GM23338 (cell line): ENCODE results near the gene MOCOS. TPM values are rescaled to one million over a fixed set of nuclear protein-coding genes. Genes with fewer than 3 reads are reported as not detected.

Source experiments
- ATAC-seq: fragments of 200-7000 bp; cut with Tn5 transposase; 3 replicates; pipeline ENCODE4 v1.9.1; 2020
- DNase-seq: peaks from one replicate; pipeline ENCODE4 v3.0.0-alpha.2; 2015; ENCODE audit warnings: low spot score
- H2AFZ ChIP-seq: fragments of 200-600 bp; sonication (generic); 2 replicates; pipeline ENCODE4 v1.8.0; 2016; ENCODE audit warnings: antibody characterized with exemption, mild to moderate bottlenecking, moderate library complexity
- H3F3A ChIP-seq: fragments of 200-600 bp; sonication (generic); replicated peaks from 2 replicates; pipeline ENCODE4 v1.8.0; 2017; ENCODE audit warnings: antibody characterized with exemption, mixed run types, low read depth
- H3K27ac ChIP-seq: fragments of 200-600 bp; sonication (generic); 2 replicates; pipeline ENCODE4 v1.6.1; 2016; ENCODE audit warnings: low read depth
- H3K27me3 ChIP-seq: fragments of 200-600 bp; sonication (generic); 2 replicates; pipeline ENCODE4 v1.8.0; 2016; ENCODE audit warnings: mild to moderate bottlenecking, mixed run types, moderate library complexity; ENCODE audit not compliant: insufficient read depth
- H3K36me3 ChIP-seq: fragments of 200-600 bp; sonication (generic); 2 replicates; pipeline ENCODE4 v1.8.0; 2016; ENCODE audit warnings: mild to moderate bottlenecking; ENCODE audit not compliant: insufficient read depth
- H3K4me1 ChIP-seq: fragments of 200-600 bp; sonication (generic); 2 replicates; pipeline ENCODE4 v1.8.0; 2016; ENCODE audit warnings: mild to moderate bottlenecking, moderate library complexity; ENCODE audit not compliant: insufficient read depth
- H3K4me2 ChIP-seq: fragments of 200-600 bp; sonication (generic); 2 replicates; pipeline ENCODE4 v1.7.1; 2017; ENCODE audit warnings: mixed run types
- H3K4me3 ChIP-seq: fragments of 200-600 bp; sonication (generic); 2 replicates; pipeline ENCODE4 v1.6.1; 2016; ENCODE audit warnings: mixed run types
- H3K79me2 ChIP-seq: fragments of 200-600 bp; sonication (generic); replicated peaks from 2 replicates; pipeline ENCODE4 v1.8.0; 2017; ENCODE audit warnings: mild to moderate bottlenecking; ENCODE audit not compliant: insufficient read depth
- H3K9me2 ChIP-seq: fragments of 200-600 bp; sonication (generic); 2 replicates; pipeline ENCODE4 v1.8.0; 2017; ENCODE audit not compliant: insufficient read depth
- H4K20me1 ChIP-seq: fragments of 200-600 bp; sonication (generic); replicated peaks from 2 replicates; pipeline ENCODE4 v1.8.0; 2017; ENCODE audit warnings: mild to moderate bottlenecking; ENCODE audit not compliant: insufficient read depth
- H3K27ac Mint-ChIP-seq: 2 replicates; pipeline ENCODE4 v1.8.0; 2020; ENCODE audit warnings: inconsistent platforms, mild to moderate bottlenecking, moderate library complexity, mixed read lengths
- H3K27me3 Mint-ChIP-seq: 3 replicates; pipeline ENCODE4 v1.8.0; 2022; ENCODE audit warnings: low read depth, mild to moderate bottlenecking, moderate library complexity, mixed read lengths, inconsistent platforms; ENCODE audit not compliant: insufficient read depth, poor library complexity
- H3K36me3 Mint-ChIP-seq: 3 replicates; pipeline ENCODE4 v1.8.0; 2021; ENCODE audit warnings: low read depth, mild to moderate bottlenecking, inconsistent platforms, moderate library complexity, mixed read lengths
- H3K4me1 Mint-ChIP-seq: 3 replicates; pipeline ENCODE4 v1.8.0; 2020; ENCODE audit warnings: mild to moderate bottlenecking, inconsistent platforms, mixed read lengths
- H3K4me3 Mint-ChIP-seq: 3 replicates; pipeline ENCODE4 v1.8.0; 2021; ENCODE audit warnings: moderate library complexity, mild to moderate bottlenecking, inconsistent platforms, mixed read lengths
- H3K9me3 Mint-ChIP-seq: 3 replicates; pipeline ENCODE4 v1.8.0; 2020; ENCODE audit warnings: moderate library complexity, mild to moderate bottlenecking, inconsistent platforms, mixed read lengths
- CREB1 ChIP-seq: fragments of 250-450 bp; sonication (Bioruptor Pico); IDR thresholded peaks from 2 replicates; pipeline ENCODE4 v1.5.0; 2020; ENCODE audit warnings: low read depth, mild to moderate bottlenecking, moderate library complexity
- EZH2 ChIP-seq: fragments of 200-600 bp; sonication (generic); IDR thresholded peaks from one replicate; pipeline ENCODE4 v1.8.0; 2017; ENCODE audit warnings: antibody characterized with exemption, mild to moderate bottlenecking, low read depth; ENCODE audit not compliant: unreplicated experiment
- JUNB ChIP-seq: IDR thresholded peaks from one replicate; pipeline ENCODE4 v1.6.1; 2016; ENCODE audit warnings: antibody characterized with exemption; ENCODE audit not compliant: unreplicated experiment
- REST ChIP-seq: IDR thresholded peaks from one replicate; pipeline ENCODE4 v1.6.1; 2018; ENCODE audit warnings: antibody characterized with exemption; ENCODE audit not compliant: unreplicated experiment
- STAT1 ChIP-seq: IDR thresholded peaks from one replicate; pipeline ENCODE4 v1.6.1; 2016; ENCODE audit warnings: antibody characterized with exemption; ENCODE audit not compliant: unreplicated experiment
- polyA plus RNA-seq: library from polyadenylated mRNA; unstranded; fragments of >200 nt; fragmentation: Nextera tagmentation; extraction: Ambion mirVana; gene quantifications from 2 replicates; pipeline ENCODE4 v1.2.1, GENCODE V29; 2016
- total RNA-seq: library from RNA; depleted of rRNA; stranded (reverse); fragments of >200 nt; shearing (Covaris generic); gene quantifications from 2 replicates; pipeline ENCODE4 v1.2.3, GENCODE V29; 2014
- TF ChIP-seq, protein P1 (sequence below): IDR thresholded peaks from 2 replicates; pipeline ENCODE4 v1.6.1; 2016; ENCODE audit warnings: antibody characterized with exemption
- TF ChIP-seq, protein P2 (sequence below), 2 experiments: fragments of 200-600 bp in 1 of 2; sonication (generic) in 1 of 2; conservative IDR thresholded peaks; 2 replicates each; pipeline versions ENCODE4 v1.5.1 to v1.6.1; 2016 to 2017; ENCODE audit warnings: antibody characterized with exemption in 2 of 2, low read depth in 2 of 2, mild to moderate bottlenecking in 2 of 2, moderate library complexity in 1 of 2

The MOCOS gene
- total and polyA plus RNA-seq, 2 experiments from 2014 or later, result 3.9 to 7.2 TPM

- Histone ChIP-seq H3F3A (no peaks in the 10 kb centered on the region), H2AFZ (no peak overlapping the region), H3K79me2 (no peaks in the 10 kb centered on the region), H3K27me3 (no peaks in the 10 kb centered on the region), H3K9me2 (no peaks in the 10 kb centered on the region), H4K20me1 (no peaks in the 10 kb centered on the region), H3K4me1 (no peaks in the 10 kb centered on the region; the same call in 1 of the 2 replicates), H3K4me3 (no peak overlapping the region), H3K4me2 (no peak overlapping the region), H3K27ac (no peak overlapping the region), H3K36me3 (no peaks in the 10 kb centered on the region)
- no peak for ATAC-seq
- peaks cover 20% of the 10 kb centered on the region for H3K4me1 Mint-ChIP-seq
- DNase-seq, result no peak
- H3K36me3 Mint-ChIP-seq, result peaks cover 20% of the 10 kb centered on the region
- H3K9me3 Mint-ChIP-seq, result peaks cover 9% of the 10 kb centered on the region; the same call in 2 of the 3 replicates
- TF ChIP-seq, protein P1, sequence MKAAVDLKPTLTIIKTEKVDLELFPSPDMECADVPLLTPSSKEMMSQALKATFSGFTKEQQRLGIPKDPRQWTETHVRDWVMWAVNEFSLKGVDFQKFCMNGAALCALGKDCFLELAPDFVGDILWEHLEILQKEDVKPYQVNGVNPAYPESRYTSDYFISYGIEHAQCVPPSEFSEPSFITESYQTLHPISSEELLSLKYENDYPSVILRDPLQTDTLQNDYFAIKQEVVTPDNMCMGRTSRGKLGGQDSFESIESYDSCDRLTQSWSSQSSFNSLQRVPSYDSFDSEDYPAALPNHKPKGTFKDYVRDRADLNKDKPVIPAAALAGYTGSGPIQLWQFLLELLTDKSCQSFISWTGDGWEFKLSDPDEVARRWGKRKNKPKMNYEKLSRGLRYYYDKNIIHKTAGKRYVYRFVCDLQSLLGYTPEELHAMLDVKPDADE, result no peak
- TF ChIP-seq STAT1 (no peak), REST (no peak), JUNB (no peak)
- TF ChIP-seq, protein P2, sequence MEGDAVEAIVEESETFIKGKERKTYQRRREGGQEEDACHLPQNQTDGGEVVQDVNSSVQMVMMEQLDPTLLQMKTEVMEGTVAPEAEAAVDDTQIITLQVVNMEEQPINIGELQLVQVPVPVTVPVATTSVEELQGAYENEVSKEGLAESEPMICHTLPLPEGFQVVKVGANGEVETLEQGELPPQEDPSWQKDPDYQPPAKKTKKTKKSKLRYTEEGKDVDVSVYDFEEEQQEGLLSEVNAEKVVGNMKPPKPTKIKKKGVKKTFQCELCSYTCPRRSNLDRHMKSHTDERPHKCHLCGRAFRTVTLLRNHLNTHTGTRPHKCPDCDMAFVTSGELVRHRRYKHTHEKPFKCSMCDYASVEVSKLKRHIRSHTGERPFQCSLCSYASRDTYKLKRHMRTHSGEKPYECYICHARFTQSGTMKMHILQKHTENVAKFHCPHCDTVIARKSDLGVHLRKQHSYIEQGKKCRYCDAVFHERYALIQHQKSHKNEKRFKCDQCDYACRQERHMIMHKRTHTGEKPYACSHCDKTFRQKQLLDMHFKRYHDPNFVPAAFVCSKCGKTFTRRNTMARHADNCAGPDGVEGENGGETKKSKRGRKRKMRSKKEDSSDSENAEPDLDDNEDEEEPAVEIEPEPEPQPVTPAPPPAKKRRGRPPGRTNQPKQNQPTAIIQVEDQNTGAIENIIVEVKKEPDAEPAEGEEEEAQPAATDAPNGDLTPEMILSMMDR (conservative IDR thresholded peaks at IDR 0.05; ENCODE audit: low read depth in 2 of 2), result no peak
- H3K27ac Mint-ChIP-seq, result no peak overlapping the region
- H3K27me3 Mint-ChIP-seq, result no peaks in the 10 kb centered on the region
- no peak overlapping the region for H3K4me3 Mint-ChIP-seq
Measured at GRCh38 chr18:36269157-36269556, 81.9 kb downstream of the MOCOS start.

GRCh38 chr18:36271153-36271552 is 83.9 kb downstream of the MOCOS start:
- Mint-ChIP-seq H3K36me3 (peaks cover 20% of the 10 kb centered on the region), H3K4me1 (peaks cover 17% of the 10 kb centered on the region), H3K27me3 (no peaks in the 10 kb centered on the region), H3K4me3 (no peak overlapping the region), H3K9me3 (peaks cover 13% of the 10 kb centered on the region; the same call in 2 of the 3 replicates), H3K27ac (no peak overlapping the region)
- no peak for DNase-seq
- Histone ChIP-seq H4K20me1 (no peaks in the 10 kb centered on the region), H3K4me1 (no peaks in the 10 kb centered on the region; the same call in 1 of the 2 replicates), H3K79me2 (no peaks in the 10 kb centered on the region), H3K4me2 (no peak overlapping the region), H3K4me3 (no peak overlapping the region), H3K27ac (no peak overlapping the region), H3K36me3 (no peaks in the 10 kb centered on the region), H2AFZ (no peak overlapping the region), H3F3A (no peaks in the 10 kb centered on the region), H3K9me2 (no peaks in the 10 kb centered on the region), H3K27me3 (no peaks in the 10 kb centered on the region)
- TF ChIP-seq JUNB (no peak), CREB1 (CRISPR knock-in tag) (no peak), EZH2 (no peak)
- no peak for ATAC-seq
